ENCODE data around the gene MIA2. TPM values are rescaled to one million over a fixed set of nuclear protein-coding genes. Genes with fewer than 3 reads are reported as not detected.

The MIA2 gene
- total and polyA plus RNA-seq, 2 experiments from 2014 or later, result 9.5 to 10.9 TPM

DNA sequence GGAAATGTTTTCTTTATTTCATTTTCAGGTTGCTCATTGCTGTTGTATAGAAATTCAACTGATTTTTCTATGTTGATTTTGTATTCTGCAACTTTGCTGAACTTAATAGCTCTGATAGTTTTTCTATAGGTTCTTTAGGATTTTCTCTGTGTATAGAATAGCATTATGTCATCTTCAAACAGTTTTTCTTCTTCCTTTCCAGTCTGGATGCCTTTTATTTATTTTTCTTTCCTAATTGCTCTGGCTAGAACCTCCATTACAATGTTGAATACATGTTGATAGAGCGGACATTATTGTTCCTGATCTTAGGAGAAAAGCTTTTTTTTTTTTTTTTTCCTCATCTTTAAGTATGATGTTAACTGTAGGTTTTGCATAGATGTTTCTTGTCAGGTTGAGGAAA lies 39.2 kb downstream of the MIA2 start:
- TF ChIP-seq, protein P1, sequence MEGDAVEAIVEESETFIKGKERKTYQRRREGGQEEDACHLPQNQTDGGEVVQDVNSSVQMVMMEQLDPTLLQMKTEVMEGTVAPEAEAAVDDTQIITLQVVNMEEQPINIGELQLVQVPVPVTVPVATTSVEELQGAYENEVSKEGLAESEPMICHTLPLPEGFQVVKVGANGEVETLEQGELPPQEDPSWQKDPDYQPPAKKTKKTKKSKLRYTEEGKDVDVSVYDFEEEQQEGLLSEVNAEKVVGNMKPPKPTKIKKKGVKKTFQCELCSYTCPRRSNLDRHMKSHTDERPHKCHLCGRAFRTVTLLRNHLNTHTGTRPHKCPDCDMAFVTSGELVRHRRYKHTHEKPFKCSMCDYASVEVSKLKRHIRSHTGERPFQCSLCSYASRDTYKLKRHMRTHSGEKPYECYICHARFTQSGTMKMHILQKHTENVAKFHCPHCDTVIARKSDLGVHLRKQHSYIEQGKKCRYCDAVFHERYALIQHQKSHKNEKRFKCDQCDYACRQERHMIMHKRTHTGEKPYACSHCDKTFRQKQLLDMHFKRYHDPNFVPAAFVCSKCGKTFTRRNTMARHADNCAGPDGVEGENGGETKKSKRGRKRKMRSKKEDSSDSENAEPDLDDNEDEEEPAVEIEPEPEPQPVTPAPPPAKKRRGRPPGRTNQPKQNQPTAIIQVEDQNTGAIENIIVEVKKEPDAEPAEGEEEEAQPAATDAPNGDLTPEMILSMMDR (conservative IDR thresholded peaks at IDR 0.05; ENCODE audit: low read depth in 2 of 2), result no peak
- TF ChIP-seq NANOG (IDR thresholded peaks at IDR 0.05; ENCODE audit: borderline replicate concordance) (no peak), POLR2AphosphoS5 (IDR thresholded peaks at IDR 0.05; ENCODE audit: low read depth) (no peak), ZNF331 (CRISPR knock-in tag; IDR thresholded peaks at IDR 0.05; ENCODE audit: low read depth) (no peak), EZH2 (IDR thresholded peaks at IDR 0.05; ENCODE audit: low read depth, unreplicated experiment) (no peak), STAT1 (IDR thresholded peaks at IDR 0.05; ENCODE audit: unreplicated experiment) (no peak)
- TF ChIP-seq, protein P2, sequence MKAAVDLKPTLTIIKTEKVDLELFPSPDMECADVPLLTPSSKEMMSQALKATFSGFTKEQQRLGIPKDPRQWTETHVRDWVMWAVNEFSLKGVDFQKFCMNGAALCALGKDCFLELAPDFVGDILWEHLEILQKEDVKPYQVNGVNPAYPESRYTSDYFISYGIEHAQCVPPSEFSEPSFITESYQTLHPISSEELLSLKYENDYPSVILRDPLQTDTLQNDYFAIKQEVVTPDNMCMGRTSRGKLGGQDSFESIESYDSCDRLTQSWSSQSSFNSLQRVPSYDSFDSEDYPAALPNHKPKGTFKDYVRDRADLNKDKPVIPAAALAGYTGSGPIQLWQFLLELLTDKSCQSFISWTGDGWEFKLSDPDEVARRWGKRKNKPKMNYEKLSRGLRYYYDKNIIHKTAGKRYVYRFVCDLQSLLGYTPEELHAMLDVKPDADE (IDR thresholded peaks at IDR 0.05), result no peak
- no peak overlapping the region for H2AFZ ChIP-seq
- Mint-ChIP-seq H3K9me3 (peaks cover 28% of the 10 kb centered on the region), H3K27me3 (ENCODE audit: insufficient read depth, low read depth, poor library complexity) (peaks cover under 1% of the 10 kb centered on the region), H3K36me3 (ENCODE audit: low read depth) (peaks cover 34% of the 10 kb centered on the region), H3K4me3 (no peak overlapping the region), H3K27ac (no peak overlapping the region), H3K4me1 (peaks cover 6% of the 10 kb centered on the region; the same call in 2 of the 3 replicates)
- H3K27me3 ChIP-seq (ENCODE audit: insufficient read depth), result peaks cover 5% of the 10 kb centered on the region; the same call in 1 of the 2 replicates
- H3K4me3 ChIP-seq, result no peak overlapping the region
- no peaks in the 10 kb centered on the region for H3K9me2 ChIP-seq (ENCODE audit: insufficient read depth)
- H3K36me3 ChIP-seq (ENCODE audit: insufficient read depth), result no peaks in the 10 kb centered on the region
- ATAC-seq (no peak), DNase-seq (ENCODE audit: low spot score) (no peak)
- H3K27ac ChIP-seq (ENCODE audit: low read depth), result no peak overlapping the region
- no peak overlapping the region for H3K4me2 ChIP-seq
- no peaks in the 10 kb centered on the region for H4K20me1 ChIP-seq (replicated peaks; ENCODE audit: insufficient read depth)
- H3F3A ChIP-seq (replicated peaks; ENCODE audit: low read depth), result no peaks in the 10 kb centered on the region
- peaks cover 6% of the 10 kb centered on the region for H3K4me1 ChIP-seq (ENCODE audit: insufficient read depth)
- H3K79me2 ChIP-seq (replicated peaks; ENCODE audit: insufficient read depth), result peaks cover 87% of the 10 kb centered on the region

DNA sequence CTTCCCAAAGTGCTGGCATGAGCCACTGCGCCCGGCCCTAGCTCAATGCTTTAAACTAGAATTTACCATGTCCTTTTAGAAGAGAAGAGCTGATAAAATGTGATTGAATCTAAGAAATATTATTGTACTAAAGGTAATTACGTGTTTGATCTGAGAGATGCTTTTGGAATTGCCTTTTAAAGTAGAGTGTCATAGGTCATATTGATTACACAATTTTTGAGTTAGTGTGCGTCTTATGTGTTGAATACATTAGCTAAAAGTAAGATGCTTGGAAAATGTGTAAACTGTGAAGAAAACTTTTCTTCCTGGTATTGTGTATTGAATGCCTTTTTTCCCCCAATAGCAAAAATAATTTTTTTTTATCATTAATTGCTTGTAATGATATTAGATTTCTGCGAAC lies 41.7 kb downstream of the MIA2 start:
- H3K79me2 ChIP-seq (replicated peaks; ENCODE audit: insufficient read depth), result peaks cover 70% of the 10 kb centered on the region
- H3K4me2 ChIP-seq, result no peak overlapping the region
- H3K27ac ChIP-seq (ENCODE audit: low read depth), result no peak overlapping the region
- no peak for ATAC-seq
- Mint-ChIP-seq H3K4me3 (no peak overlapping the region), H3K27me3 (ENCODE audit: insufficient read depth, low read depth, poor library complexity) (no peaks in the 10 kb centered on the region), H3K36me3 (ENCODE audit: low read depth) (peaks cover 42% of the 10 kb centered on the region), H3K27ac (peak overlapping the region; percentile 48; the same call in 1 of the 2 replicates), H3K9me3 (peaks cover 28% of the 10 kb centered on the region), H3K4me1 (peaks cover 5% of the 10 kb centered on the region; the same call in 2 of the 3 replicates)
- H3K27me3 ChIP-seq (ENCODE audit: insufficient read depth), result no peaks in the 10 kb centered on the region
- H3K4me3 ChIP-seq, result no peak overlapping the region
- H3K9me2 ChIP-seq (ENCODE audit: insufficient read depth), result no peaks in the 10 kb centered on the region
- H2AFZ ChIP-seq, result no peak overlapping the region
- DNase-seq (ENCODE audit: low spot score), result no peak
- no peaks in the 10 kb centered on the region for H3K36me3 ChIP-seq (ENCODE audit: insufficient read depth)
- H3K4me1 ChIP-seq (ENCODE audit: insufficient read depth), result peaks cover 8% of the 10 kb centered on the region; the same call in 1 of the 2 replicates
- no peaks in the 10 kb centered on the region for H3F3A ChIP-seq (replicated peaks; ENCODE audit: low read depth)
- H4K20me1 ChIP-seq (replicated peaks; ENCODE audit: insufficient read depth), result 0 out of 2 replicates have a peak, but pooled peaks cover 3% of the 10 kb centered on the region
- TF ChIP-seq NANOG (IDR thresholded peaks at IDR 0.05; ENCODE audit: borderline replicate concordance) (no peak), JUNB (IDR thresholded peaks at IDR 0.05; ENCODE audit: unreplicated experiment) (no peak), ZNF331 (CRISPR knock-in tag; IDR thresholded peaks at IDR 0.05; ENCODE audit: low read depth) (no peak), EZH2 (IDR thresholded peaks at IDR 0.05; ENCODE audit: low read depth, unreplicated experiment) (no peak), ZNF114 (CRISPR knock-in tag; IDR thresholded peaks at IDR 0.05) (no peak), POLR2AphosphoS5 (IDR thresholded peaks at IDR 0.05; ENCODE audit: low read depth) (no peak), STAT1 (IDR thresholded peaks at IDR 0.05; ENCODE audit: unreplicated experiment) (no peak)
- TF ChIP-seq, protein P1 (conservative IDR thresholded peaks at IDR 0.05; ENCODE audit: low read depth in 2 of 2), result no peak
- TF ChIP-seq, protein P3, sequence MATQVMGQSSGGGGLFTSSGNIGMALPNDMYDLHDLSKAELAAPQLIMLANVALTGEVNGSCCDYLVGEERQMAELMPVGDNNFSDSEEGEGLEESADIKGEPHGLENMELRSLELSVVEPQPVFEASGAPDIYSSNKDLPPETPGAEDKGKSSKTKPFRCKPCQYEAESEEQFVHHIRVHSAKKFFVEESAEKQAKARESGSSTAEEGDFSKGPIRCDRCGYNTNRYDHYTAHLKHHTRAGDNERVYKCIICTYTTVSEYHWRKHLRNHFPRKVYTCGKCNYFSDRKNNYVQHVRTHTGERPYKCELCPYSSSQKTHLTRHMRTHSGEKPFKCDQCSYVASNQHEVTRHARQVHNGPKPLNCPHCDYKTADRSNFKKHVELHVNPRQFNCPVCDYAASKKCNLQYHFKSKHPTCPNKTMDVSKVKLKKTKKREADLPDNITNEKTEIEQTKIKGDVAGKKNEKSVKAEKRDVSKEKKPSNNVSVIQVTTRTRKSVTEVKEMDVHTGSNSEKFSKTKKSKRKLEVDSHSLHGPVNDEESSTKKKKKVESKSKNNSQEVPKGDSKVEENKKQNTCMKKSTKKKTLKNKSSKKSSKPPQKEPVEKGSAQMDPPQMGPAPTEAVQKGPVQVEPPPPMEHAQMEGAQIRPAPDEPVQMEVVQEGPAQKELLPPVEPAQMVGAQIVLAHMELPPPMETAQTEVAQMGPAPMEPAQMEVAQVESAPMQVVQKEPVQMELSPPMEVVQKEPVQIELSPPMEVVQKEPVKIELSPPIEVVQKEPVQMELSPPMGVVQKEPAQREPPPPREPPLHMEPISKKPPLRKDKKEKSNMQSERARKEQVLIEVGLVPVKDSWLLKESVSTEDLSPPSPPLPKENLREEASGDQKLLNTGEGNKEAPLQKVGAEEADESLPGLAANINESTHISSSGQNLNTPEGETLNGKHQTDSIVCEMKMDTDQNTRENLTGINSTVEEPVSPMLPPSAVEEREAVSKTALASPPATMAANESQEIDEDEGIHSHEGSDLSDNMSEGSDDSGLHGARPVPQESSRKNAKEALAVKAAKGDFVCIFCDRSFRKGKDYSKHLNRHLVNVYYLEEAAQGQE (IDR thresholded peaks at IDR 0.05; ENCODE audit: unreplicated experiment), result no peak
